GM19324 (cell line): ENCODE measurements around the gene ERC2.

Source experiments
- ATAC-seq: cut with Tn5 transposase; IDR thresholded peaks from one replicate; pipeline ENCODE4 v1.9.1; 2021; ENCODE audit warnings: mild to moderate bottlenecking, moderate library complexity; ENCODE audit not compliant: unreplicated experiment, low FRiP score

ERC2 gene

GRCh38 chr3:55816794-55817576 is 651.3 kb downstream of the ERC2 start:
- ATAC-seq = no peak

DNA sequence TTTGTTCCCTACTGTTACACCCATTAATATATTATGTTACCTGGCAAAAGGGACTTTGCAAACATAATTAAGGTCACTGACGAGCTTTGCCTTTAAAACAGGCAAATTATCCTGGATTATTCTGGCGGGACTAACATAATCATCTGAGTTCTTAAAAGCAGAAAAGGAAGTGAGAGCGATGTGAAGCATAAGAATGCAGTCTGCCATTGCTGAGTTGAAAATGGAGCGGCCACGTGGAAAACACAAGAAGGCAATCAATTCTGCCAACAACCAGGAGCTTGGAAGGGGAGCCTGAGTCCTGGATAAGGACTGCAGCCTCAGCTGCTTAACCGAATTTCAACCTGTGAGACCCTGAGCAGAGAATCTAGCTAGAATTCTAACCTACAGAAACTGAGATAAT is 653.0 kb downstream of the ERC2 start:
- ATAC-seq = no peak

GRCh38 chr3:55813268-55814097 is 654.8 kb downstream of the ERC2 start:
- ATAC-seq = no peak

- no peak for ATAC-seq
Measured at GRCh38 chr3:55812394-55813013, 655.8 kb downstream of the ERC2 start.

DNA sequence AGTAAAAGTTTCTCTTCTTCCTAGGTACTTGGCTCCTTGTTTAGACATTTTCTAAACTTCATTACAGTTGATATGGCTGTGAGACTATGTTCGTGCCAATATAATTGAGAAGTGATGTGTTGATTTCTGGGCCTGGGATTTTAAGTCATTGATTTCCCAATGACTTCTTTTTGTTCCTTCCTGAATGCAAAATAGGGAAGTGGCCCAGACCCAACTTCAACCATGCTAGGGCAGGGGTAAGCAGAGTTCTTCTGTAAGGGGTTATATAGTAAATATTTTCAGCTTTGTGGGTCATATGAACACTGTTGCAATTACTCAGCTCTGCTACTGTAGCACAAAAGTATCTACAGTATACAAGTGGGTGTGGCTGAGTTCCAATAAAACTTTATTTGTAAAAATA is 661.1 kb downstream of the ERC2 start:
- ATAC-seq = no peak

DNA sequence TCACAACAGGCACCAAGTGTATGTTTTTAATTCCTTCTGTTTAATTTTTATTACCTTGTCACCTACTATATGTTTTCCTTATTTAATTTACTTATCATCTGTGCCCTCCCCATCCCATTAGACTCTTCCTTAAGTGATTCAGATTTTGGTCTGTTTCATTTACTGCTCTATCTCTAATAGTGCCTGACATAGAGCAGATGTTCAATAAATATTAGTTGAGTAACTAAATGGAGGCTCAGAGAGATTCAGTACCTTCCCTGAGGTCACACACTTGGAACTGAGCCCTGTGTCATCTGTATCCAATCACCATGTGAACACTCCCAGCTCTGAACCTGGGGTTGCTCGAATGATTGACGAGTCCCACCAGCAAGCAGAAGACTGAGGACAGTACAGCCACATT is 663.1 kb downstream of the ERC2 start:
- no peak for ATAC-seq

DNA sequence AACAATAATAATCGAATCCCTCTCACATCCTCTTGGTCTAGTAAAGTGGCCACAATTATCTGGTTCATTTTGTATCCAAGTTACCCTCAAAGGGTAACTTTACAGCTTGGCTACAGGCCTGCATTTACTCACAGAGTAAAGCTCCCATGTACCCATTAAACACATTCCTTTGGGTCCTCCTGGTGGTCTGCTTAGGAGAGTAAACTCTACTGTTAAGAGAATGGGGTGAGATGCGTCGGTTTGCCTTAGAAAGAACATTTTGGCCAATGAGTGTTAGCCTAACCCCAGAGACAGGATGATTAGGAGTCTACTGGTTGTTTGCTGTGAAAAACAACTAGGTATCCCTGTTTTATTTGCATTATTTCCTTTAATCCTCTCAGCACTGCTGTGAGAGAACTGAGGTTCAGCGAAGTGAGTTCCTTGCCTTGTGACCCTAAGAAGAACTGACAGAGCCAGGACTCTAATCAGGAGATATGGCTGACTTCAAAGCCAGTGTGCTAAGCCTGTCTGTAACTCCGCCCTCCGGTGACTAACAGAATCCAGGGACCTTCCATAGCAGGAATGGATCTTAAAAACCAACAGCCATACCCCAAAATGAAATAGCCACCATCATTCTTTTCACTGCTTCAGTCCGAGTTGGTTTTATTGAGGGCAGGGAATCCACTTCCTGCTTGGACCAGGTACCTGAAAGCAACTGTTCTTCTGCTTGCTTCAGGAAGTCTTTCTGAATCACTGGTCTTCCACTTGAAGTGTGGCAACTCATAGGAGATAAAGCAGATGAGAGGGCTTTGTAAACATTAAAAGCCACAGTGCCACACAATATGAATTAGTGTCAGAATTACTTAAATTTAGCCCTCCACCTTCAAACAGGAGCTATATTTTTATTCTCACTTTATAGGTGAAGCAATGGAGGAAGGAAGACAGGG is 663.8 kb downstream of the ERC2 start:
- no peak for ATAC-seq

GRCh38 chr3:55802816-55803215 is 665.5 kb downstream of the ERC2 start:
- no peak for ATAC-seq

GRCh38 chr3:55801676-55802075 is 666.6 kb downstream of the ERC2 start:
- ATAC-seq = no peak

DNA sequence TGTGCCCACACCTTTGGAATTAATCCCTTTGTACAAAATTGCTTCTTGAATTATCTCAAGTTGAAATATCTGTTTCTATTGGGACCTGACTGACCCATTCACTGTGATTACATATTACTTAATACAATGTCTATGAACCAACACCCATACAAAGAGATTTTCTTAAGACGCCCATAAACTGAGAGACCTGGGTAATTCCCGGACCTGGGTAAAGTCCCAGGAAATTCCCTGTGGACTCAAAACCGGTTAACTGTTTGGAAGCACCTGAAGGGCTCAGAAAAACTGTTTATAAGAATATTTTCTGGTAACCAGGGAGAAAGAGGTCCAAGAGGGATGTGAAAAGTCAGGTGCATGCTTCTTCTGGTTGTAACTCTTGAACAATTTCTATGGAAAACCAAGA is 667.2 kb downstream of the ERC2 start:
- ATAC-seq = no peak

- ATAC-seq = no peak
Measured at GRCh38 chr3:55797775-55798174, 670.5 kb downstream of the ERC2 start.

GRCh38 chr3:55797084-55797483 is 671.2 kb downstream of the ERC2 start:
- no peak for ATAC-seq

- ATAC-seq = no peak
Measured at GRCh38 chr3:55796533-55796932, 671.7 kb downstream of the ERC2 start.

- ATAC-seq = no peak
Measured at GRCh38 chr3:55795746-55796145, 672.5 kb downstream of the ERC2 start.

DNA sequence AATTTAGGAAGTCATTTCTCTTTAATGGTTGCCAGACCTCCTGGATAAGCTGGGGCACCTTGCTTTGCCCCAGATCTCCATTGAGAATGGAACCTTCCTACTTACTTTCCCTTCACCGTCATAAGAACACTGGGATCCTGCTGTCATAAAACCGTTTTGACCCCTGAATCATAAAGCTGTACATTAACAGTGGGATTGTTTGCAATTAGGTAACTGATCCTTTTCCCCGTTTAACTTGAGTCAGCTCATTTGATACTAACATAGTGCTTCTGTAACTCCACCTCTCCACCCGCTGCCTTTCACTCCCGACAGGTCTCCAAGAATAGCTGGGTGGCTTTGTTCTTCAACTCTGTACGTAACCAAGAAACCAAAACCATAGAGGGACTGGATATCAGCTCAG is 673.0 kb downstream of the ERC2 start:
- ATAC-seq = no peak

DNA sequence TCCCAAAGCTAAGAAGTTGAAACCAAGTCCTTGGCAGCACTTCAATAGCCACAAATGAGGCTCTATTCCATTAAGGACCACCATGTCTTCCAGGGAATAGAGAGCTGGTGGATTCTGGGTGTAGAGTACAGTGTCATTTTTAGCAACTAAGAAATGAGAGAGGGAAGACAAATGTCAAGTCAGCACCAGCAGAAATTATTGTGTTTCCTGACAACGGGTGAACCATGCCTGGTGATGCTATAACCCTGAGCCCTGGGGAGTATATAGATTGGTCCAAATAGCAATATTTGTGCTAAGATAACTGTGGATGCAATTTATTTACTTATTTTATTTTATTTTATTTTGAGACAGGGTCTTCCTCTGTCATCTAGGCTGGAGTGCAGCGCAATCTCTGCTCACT is 675.5 kb downstream of the ERC2 start:
- ATAC-seq = no peak

GRCh38 chr3:55792009-55792408 is 676.3 kb downstream of the ERC2 start:
- no peak for ATAC-seq

- no peak for ATAC-seq
Measured at GRCh38 chr3:55790596-55791350, 677.5 kb downstream of the ERC2 start.

- ATAC-seq = no peak
Measured at GRCh38 chr3:55789516-55789915, 678.8 kb downstream of the ERC2 start.

- ATAC-seq = no peak
Measured at GRCh38 chr3:55782807-55783206, 685.5 kb downstream of the ERC2 start.
